ENCODE measurements around the gene TASP1. TPM values are rescaled to one million over a fixed set of nuclear protein-coding genes. Genes with fewer than 3 reads are reported as not detected.

The TASP1 gene
- total and polyA plus RNA-seq, 5 experiments from 2014 or later = 9.1 to 15.0 (median 13.4) TPM

DNA sequence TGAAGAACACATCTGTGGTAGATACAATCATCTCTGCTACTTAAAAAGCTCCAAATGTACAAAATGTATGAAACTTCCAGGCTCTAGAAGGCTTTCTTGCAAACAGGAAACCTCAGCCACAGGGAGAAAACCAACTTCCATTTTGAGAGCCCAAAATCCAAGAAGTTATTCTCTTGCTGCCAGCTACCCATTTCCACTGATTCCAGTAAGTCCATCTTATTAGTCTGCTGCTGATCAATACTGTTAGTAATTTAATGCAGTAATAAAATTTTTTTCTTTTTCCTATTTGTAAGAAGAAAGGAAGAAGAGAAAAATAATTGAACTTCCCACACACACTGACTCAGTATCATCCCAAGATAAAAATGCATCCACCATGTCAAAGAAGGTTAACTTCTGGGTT lies 169.5 kb downstream of the TASP1 start:
- Mint-ChIP-seq H3K4me1 (peaks cover 0 to 2% (median 0%) of the 10 kb centered on the region in 4 donors), H3K9me3 (peaks cover 0 to 21% (median 11%) of the 10 kb centered on the region in 9 donors), H3K36me3 (peaks cover 26 to 45% (median 30%) of the 10 kb centered on the region in 3 donors), H3K4me3 (no peak overlapping the region), H3K27me3 (no peaks in the 10 kb centered on the region), H3K27ac (no peak overlapping the region)
- ATAC-seq (no peak), DNase-seq (no peak)
- POLR2A ChIA-PET = no interaction called here

DNA sequence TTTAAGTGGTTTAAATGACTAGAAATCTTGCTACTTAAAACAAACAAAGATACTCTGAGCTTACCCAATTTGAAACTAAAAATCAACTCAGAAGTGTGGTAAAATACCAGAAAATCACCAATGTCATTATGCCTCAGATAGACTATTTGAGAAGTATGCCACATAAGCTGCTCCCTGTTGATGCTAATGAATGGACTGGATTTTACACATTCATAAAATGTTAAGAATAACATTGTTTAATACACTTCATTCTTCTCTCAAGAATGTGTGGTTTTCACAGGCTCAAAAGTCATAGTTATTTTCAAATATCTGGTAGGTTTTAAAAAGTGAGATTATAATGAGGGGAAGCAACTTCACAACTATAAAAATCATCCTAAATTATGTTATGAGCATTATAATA lies 170.6 kb downstream of the TASP1 start:
- POLR2A ChIA-PET = no interaction called here
- DNase-seq (no peak), ATAC-seq (no peak)
- peaks cover 0 to 21% (median 7%) of the 10 kb centered on the region in 9 donors for H3K9me3 Mint-ChIP-seq
- peaks cover 18 to 43% (median 37%) of the 10 kb centered on the region in 3 donors for H3K36me3 Mint-ChIP-seq
- no peak overlapping the region for H3K27ac Mint-ChIP-seq
- H3K4me3 Mint-ChIP-seq = no peak overlapping the region
- H3K27me3 Mint-ChIP-seq = no peaks in the 10 kb centered on the region
- H3K4me1 Mint-ChIP-seq = peaks cover 0 to 2% (median 0%) of the 10 kb centered on the region in 4 donors

DNA sequence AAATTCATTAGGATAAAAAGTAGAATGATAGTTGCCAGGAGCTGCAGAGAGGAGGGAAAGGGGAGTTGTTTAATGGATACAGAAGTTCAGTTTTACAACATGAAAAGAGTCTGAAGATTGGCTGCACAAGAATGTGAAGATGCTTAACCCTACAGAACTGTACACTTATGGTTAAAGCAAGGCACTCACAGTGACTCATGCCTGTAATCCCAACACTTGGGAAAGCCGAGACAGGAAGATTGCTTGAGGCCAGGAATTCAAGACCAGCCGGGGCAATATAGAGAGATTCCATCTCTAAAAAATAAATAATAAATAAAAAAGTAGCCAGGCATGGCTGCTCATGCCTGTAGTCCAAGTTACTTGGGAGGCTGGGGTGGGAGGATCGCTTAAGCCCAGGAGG lies 174.0 kb downstream of the TASP1 start:
- ATAC-seq (no peak), DNase-seq (no peak)
- Mint-ChIP-seq H3K4me3 (no peak overlapping the region), H3K4me1 (no peaks in the 10 kb centered on the region), H3K27me3 (no peaks in the 10 kb centered on the region), H3K27ac (no peak overlapping the region), H3K36me3 (peaks cover 0 to 25% (median 14%) of the 10 kb centered on the region in 3 donors), H3K9me3 (peaks cover 0 to under 1% (median 0%) of the 10 kb centered on the region in 9 donors)
- POLR2A ChIA-PET = no interaction called here

DNA sequence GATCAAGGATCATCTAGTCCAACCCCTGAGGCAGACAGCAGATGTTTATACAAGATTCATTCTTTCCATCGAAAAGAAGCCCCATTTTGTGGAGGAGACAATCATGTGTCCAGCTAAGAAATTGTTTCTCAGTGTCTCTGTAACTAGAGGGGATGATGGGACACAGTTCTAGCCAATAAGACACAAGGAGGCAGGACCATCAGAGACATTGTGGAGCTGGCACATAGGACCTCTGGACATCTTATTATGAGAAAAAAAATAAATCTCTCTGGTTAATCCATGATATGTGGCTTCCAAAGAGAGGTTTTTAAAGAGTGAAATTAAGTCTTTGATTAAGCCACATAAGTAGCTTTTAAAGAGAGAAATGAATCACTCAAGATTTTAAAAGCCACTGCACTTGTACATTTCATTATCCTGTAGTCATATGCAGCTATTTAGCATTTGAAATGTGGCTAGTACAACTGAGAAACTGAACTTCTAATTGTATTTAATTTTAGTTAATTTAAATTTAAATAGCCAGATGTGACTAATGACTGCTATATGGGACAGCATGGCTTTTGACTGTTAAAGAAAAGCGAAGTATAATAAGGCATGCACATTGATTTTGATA lies 176.8 kb downstream of the TASP1 start:
- POLR2A ChIA-PET = no interaction called here

DNA sequence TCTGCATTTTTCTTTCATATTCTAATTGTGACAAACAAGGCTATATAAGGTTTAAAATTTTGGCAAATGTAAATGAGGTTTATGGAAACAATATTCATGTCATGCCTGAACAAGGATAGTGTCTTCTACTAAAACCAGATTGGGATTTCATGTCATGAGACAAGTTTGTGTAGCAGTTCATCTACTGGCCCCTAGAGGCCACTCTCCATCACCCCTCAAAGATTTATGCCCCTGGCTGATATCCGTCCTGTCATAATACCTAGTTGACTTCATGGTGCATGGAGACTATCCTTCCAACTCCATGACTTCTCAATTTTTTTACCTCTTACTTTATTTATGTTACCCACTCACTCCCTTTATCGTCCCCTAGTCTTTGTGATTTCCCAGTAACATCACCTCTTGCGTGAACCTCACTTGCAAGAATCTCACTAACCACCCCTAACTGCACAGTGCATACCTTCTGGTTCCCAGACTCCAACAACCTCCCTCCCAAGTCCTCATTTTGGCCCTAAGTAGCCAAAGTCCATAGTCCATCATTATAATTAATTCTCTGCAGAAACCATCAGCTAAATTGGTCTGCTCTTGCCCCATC lies 179.8 kb downstream of the TASP1 start:
- no peaks in the 10 kb centered on the region for H3K9me3 Mint-ChIP-seq
- H3K4me1 Mint-ChIP-seq = no peaks in the 10 kb centered on the region
- POLR2A ChIA-PET = no interaction called here
- no peak for ATAC-seq
- no peaks in the 10 kb centered on the region for H3K27me3 Mint-ChIP-seq
- peak in 1 of 10 donors; percentile 10 for DNase-seq
- peaks cover 10 to 25% (median 13%) of the 10 kb centered on the region in 3 donors for H3K36me3 Mint-ChIP-seq
- no peak overlapping the region for H3K4me3 Mint-ChIP-seq
- no peak overlapping the region for H3K27ac Mint-ChIP-seq

More for the DNA sequence above, 176.8 kb downstream of the TASP1 start:
- no peak for ATAC-seq
- Mint-ChIP-seq H3K27ac (no peak overlapping the region), H3K4me1 (no peaks in the 10 kb centered on the region), H3K4me3 (no peak overlapping the region), H3K36me3 (peaks cover 0 to 14% (median 12%) of the 10 kb centered on the region in 3 donors), H3K27me3 (no peaks in the 10 kb centered on the region), H3K9me3 (no peaks in the 10 kb centered on the region)
- DNase-seq = no peak

DNA sequence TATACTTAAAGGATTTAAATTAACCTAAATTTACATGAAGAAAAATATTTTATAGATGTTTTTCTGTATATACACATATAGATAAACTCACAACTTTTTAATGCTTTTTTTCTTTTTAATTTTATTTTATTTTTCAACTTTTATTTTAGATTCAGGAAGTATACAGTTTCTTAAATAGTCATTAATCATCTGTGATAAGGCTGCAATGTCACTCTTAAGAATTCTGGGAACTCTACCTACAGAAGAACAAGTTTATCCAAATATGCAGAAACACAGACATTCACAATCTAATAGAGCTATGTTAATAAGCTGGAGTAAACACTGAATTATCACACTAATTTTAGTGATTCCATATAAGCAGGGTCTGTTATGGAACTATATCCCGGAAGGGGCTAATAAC lies 181.2 kb downstream of the TASP1 start:
- H3K27me3 Mint-ChIP-seq = no peaks in the 10 kb centered on the region
- no peak overlapping the region for H3K4me3 Mint-ChIP-seq
- no peak overlapping the region for H3K27ac Mint-ChIP-seq
- peaks cover 0 to 3% (median 0%) of the 10 kb centered on the region in 4 donors for H3K4me1 Mint-ChIP-seq
- peaks cover 18 to 37% (median 25%) of the 10 kb centered on the region in 3 donors for H3K36me3 Mint-ChIP-seq
- POLR2A ChIA-PET = no interaction called here
- H3K9me3 Mint-ChIP-seq = peaks cover 0 to 10% (median 0%) of the 10 kb centered on the region in 9 donors
- ATAC-seq (no peak), DNase-seq (no peak)

DNA sequence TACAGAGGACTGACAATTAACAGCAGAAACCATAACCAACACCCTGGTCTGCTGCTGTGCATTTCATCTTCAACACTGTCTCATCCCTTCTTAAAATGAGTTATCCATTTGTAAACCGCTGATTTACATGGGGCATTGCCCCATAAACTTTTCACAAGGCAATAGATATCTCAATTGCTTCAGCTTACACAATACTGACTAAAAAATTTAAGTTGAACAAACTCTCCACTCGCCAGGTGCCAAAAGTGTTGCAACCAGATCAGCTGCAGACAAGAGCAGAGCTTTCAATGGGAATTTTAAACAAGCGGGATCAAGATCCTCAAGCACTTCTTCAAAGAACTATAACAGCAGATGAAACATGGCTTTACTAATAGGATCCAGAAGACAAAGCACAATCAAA lies 183.0 kb downstream of the TASP1 start:
- peaks cover 0 to 11% (median 0%) of the 10 kb centered on the region in 9 donors for H3K9me3 Mint-ChIP-seq
- POLR2A ChIA-PET = no interaction called here

DNA sequence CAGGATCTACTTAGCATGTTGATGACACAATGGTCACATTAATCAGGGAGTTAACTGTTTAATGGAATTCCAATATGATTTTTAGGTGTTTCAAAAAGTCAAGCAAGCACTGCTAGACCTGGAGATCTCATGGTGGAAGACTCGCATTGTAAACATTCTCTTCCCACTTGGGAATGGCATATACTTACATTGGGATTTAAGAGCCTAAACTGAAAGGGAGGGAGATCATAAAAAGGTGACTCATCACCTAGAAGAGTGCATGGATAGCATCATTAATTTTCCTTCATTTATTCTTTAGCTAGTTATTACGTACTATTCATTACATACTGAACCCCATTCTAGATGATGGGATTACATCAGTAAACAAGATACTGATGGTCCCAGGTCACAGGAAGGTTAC lies 185.4 kb downstream of the TASP1 start:
- H3K9me3 Mint-ChIP-seq = peaks cover 0 to 11% (median 0%) of the 10 kb centered on the region in 9 donors
- POLR2A ChIA-PET = no interaction called here
- DNase-seq (no peak), ATAC-seq (no peak)
- H3K27me3 Mint-ChIP-seq = no peaks in the 10 kb centered on the region
- H3K36me3 Mint-ChIP-seq = peaks cover 25 to 62% (median 31%) of the 10 kb centered on the region in 3 donors
- no peak overlapping the region for H3K4me3 Mint-ChIP-seq
- peaks cover 0 to 3% (median 0%) of the 10 kb centered on the region in 4 donors for H3K4me1 Mint-ChIP-seq
- no peak overlapping the region for H3K27ac Mint-ChIP-seq

More for the DNA sequence above, 183.0 kb downstream of the TASP1 start:
- Mint-ChIP-seq H3K4me3 (no peak overlapping the region), H3K4me1 (peaks cover 0 to 3% (median 0%) of the 10 kb centered on the region in 4 donors), H3K36me3 (peaks cover 25 to 51% (median 31%) of the 10 kb centered on the region in 3 donors), H3K27ac (no peak overlapping the region), H3K27me3 (no peaks in the 10 kb centered on the region)
- ATAC-seq = no peak
- DNase-seq = no peak

DNA sequence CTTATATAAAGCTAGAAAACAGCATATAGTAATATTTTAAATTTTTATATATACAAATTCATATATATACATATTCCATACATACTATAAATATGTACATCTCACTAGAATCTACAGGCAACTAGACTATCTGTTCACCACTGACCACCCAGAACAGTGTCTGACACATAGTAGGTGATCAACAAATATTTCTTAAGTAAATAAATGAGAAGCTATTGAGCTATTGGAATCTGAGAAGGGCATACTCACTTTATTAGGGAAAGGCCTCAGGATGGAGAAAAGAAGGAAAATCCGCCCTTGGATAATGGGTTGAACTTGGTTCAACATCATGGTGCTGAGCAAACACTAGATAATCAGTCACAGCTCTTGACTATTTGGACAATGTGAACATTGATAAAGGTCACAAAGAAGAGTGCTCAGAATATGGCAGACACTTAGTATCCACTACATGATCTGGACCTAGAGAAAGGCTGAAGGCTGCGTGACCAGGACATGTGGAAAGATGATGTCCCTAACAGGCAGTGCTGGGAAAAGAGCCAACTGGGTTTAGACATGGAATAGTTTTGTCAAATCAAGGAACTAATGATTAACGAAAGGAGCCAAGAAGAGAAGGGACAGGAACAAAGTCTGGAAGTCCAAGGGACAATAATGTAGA lies 186.1 kb downstream of the TASP1 start:
- H3K27me3 Mint-ChIP-seq = no peaks in the 10 kb centered on the region

DNA sequence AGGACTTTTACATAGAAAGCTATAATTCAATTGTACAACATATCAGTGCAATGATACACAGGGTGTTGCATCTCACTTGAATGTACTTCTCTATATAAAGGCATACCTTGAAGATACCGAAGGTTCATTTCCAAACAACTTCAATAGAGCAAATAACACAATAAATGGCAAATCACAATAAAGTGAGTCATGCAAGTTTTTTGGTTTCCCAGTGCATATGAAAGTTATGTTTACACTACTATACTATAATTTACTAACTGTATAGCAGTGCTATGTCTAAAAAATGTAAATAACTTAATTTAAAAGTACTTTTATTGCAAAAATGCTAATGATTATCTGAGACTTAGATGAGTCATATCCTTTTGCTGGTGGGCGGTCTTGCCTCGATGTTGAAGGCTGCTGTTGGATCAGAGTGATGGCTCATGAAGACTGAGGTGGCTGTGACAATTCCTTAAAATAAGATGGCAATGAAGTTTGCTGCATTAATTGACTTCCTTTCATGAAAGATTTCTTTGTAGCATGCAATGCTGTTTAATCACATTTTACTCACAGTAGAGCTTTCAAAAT lies 188.8 kb downstream of the TASP1 start:
- H3K36me3 Mint-ChIP-seq = peaks cover 19 to 53% (median 24%) of the 10 kb centered on the region in 3 donors
- H3K27me3 Mint-ChIP-seq = no peaks in the 10 kb centered on the region
- peaks cover 0 to 11% (median 0%) of the 10 kb centered on the region in 9 donors for H3K9me3 Mint-ChIP-seq
- ATAC-seq (no peak), DNase-seq (no peak)
- POLR2A ChIA-PET = no interaction called here
- peaks cover 0 to 3% (median 0%) of the 10 kb centered on the region in 4 donors for H3K4me1 Mint-ChIP-seq
- no peak overlapping the region for H3K27ac Mint-ChIP-seq
- H3K4me3 Mint-ChIP-seq = no peak overlapping the region

More for the DNA sequence above, 186.1 kb downstream of the TASP1 start:
- H3K4me1 Mint-ChIP-seq = peaks cover 0 to 3% (median 0%) of the 10 kb centered on the region in 4 donors
- no peak overlapping the region for H3K4me3 Mint-ChIP-seq
- DNase-seq (no peak), ATAC-seq (no peak)
- peaks cover 0 to 11% (median 0%) of the 10 kb centered on the region in 9 donors for H3K9me3 Mint-ChIP-seq
- H3K27ac Mint-ChIP-seq = no peak overlapping the region
- H3K36me3 Mint-ChIP-seq = peaks cover 25 to 58% (median 31%) of the 10 kb centered on the region in 3 donors
- POLR2A ChIA-PET = no interaction called here

DNA sequence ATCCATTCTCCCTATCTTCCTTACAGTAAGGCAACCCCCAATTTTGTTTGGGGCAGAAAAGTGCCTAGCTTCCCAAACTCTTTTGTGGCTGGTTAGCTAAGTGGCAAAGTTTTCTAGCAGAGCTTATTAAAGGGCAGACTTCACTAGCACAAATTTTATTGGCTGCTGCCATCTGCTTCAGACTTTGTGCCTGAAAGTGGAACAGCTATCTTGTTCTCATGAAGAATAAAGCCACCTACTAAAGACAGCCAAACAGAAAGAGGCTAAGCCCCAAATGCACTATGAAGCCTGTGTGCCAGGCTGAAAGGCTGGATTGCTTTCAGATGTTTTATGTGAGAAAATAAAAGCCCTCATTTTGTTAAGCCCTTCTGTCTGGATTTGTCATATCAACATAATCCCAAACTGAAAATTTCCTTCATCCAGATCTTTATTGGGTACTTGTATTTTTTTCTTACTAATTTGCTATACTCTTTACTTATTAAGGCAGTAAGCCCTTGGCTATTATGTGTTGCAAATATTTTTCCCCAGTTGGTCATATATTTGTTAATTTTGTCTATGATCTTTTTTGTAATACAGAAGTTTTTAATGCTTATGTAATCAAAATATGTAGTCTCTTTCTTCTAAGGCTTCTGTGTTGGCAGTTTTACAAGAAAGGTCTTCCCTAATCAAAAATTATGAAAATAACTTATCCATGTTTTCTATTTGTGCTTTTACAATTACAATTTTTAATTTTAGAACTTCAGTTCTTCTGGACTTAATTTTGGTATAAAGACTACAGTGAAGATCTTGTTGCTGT lies 191.1 kb downstream of the TASP1 start:
- Mint-ChIP-seq H3K36me3 (peaks cover 8 to 46% (median 18%) of the 10 kb centered on the region in 3 donors), H3K27ac (no peak overlapping the region), H3K4me1 (no peaks in the 10 kb centered on the region), H3K27me3 (no peaks in the 10 kb centered on the region), H3K9me3 (peaks cover 0 to 2% (median 0%) of the 10 kb centered on the region in 9 donors), H3K4me3 (no peak overlapping the region)
- ATAC-seq (no peak), DNase-seq (no peak)
- POLR2A ChIA-PET = no interaction called here

DNA sequence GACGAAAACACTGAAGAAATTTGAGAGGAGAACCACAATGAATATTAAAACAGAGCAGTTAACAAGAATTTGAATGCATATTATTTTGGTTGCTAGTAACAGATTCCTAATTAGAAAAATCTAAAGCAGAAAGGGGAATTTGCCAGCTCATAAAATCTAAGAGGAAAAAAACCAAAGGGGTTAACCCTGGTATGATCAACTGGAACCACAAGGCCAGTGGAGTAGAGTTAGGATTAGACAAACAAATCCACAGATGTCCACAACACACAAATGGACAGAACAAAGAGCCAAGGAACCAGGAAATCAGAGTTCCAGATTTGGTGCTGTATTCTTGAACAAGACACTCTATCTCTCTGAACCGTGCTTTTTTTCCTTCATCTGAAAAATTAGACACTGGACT lies 195.0 kb downstream of the TASP1 start:
- H3K27me3 Mint-ChIP-seq = no peaks in the 10 kb centered on the region
- H3K36me3 Mint-ChIP-seq = peaks cover 28 to 54% (median 30%) of the 10 kb centered on the region in 3 donors
- H3K4me3 Mint-ChIP-seq = no peak overlapping the region
- no peaks in the 10 kb centered on the region for H3K4me1 Mint-ChIP-seq
- H3K27ac Mint-ChIP-seq = no peak overlapping the region
- DNase-seq = no peak
- peaks cover 7 to 35% (median 27%) of the 10 kb centered on the region in 9 donors for H3K9me3 Mint-ChIP-seq
- ATAC-seq = no peak
- POLR2A ChIA-PET = no interaction called here

All from naive thymus-derived CD8-positive, alpha-beta T cell (primary cell).